ENCODE data around the gene ZNF488. TPM values are rescaled to one million over a fixed set of nuclear protein-coding genes. Genes with fewer than 3 reads are reported as not detected.

ZNF488 gene
- total RNA-seq, 1 donor from 2014 or later: 2.9 TPM

DNA sequence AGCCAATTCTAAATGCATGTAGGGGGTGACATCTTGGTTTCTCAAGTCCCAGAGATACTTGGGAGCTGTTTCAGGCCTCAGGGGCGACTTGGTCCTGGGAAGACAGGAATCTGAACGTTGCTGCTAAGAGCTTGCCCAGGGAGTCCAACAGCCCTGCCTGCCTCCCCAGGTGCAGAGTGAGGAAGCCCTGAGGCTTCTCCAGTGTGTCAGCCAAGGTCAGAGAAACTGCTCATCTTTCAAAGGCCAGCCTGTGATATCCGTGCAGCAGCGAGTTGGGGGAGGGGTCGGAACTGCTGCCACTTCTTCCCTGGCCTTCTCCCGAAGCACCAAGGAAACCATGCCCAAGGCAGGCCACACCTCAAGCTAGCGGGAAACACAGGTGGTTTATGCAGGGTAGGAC, 52.1 kb downstream of the ZNF488 start:
- Mint-ChIP-seq H3K27ac (ENCODE audit: unreplicated experiment) (no peak overlapping the region), H3K4me1 (peaks cover 5% of the 10 kb centered on the region)

DNA sequence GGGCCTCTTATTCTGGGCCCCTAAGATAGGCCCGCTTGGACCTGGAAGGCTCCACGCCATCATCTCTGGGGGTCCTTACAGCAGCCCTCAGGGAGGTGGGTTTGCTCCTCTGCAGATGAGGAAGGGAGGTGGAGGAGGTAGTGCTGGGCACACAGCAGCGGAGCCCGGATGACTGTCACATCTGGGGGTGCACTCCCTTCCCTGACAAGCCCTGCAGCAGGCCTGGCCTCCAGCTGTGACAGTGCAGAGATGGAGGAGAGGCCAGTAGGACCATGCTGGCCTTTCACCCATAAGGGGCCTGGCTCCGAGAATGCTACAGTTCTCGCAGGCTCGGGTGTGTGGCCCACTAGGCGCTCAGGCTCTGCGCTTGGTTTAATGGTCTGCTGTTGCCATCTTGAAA, 52.6 kb downstream of the ZNF488 start:
- TF ChIP-seq, protein P1, sequence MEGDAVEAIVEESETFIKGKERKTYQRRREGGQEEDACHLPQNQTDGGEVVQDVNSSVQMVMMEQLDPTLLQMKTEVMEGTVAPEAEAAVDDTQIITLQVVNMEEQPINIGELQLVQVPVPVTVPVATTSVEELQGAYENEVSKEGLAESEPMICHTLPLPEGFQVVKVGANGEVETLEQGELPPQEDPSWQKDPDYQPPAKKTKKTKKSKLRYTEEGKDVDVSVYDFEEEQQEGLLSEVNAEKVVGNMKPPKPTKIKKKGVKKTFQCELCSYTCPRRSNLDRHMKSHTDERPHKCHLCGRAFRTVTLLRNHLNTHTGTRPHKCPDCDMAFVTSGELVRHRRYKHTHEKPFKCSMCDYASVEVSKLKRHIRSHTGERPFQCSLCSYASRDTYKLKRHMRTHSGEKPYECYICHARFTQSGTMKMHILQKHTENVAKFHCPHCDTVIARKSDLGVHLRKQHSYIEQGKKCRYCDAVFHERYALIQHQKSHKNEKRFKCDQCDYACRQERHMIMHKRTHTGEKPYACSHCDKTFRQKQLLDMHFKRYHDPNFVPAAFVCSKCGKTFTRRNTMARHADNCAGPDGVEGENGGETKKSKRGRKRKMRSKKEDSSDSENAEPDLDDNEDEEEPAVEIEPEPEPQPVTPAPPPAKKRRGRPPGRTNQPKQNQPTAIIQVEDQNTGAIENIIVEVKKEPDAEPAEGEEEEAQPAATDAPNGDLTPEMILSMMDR (conservative IDR thresholded peaks at IDR 0.05): no peak
- H3K4me1 Mint-ChIP-seq: peaks cover 5% of the 10 kb centered on the region
- H3K27ac Mint-ChIP-seq (ENCODE audit: unreplicated experiment): no peak overlapping the region
- no peaks in the 10 kb centered on the region for H3K9me3 Mint-ChIP-seq
- peaks cover 5% of the 10 kb centered on the region for H3K27me3 Mint-ChIP-seq (ENCODE audit: low read depth)
- no peak for DNase-seq (ENCODE audit: low read depth, low spot score)
- H3K4me3 Mint-ChIP-seq: no peak overlapping the region
- H3K36me3 Mint-ChIP-seq (ENCODE audit: low read depth): no peaks in the 10 kb centered on the region

More for the DNA sequence above, 52.1 kb downstream of the ZNF488 start:
- Mint-ChIP-seq H3K27me3 (ENCODE audit: low read depth) (peaks cover 5% of the 10 kb centered on the region), H3K36me3 (ENCODE audit: low read depth) (no peaks in the 10 kb centered on the region), H3K4me3 (no peak overlapping the region), H3K9me3 (no peaks in the 10 kb centered on the region)
- TF ChIP-seq, protein P1 (conservative IDR thresholded peaks at IDR 0.05): no peak
- no peak for DNase-seq (ENCODE audit: low read depth, low spot score)

DNA sequence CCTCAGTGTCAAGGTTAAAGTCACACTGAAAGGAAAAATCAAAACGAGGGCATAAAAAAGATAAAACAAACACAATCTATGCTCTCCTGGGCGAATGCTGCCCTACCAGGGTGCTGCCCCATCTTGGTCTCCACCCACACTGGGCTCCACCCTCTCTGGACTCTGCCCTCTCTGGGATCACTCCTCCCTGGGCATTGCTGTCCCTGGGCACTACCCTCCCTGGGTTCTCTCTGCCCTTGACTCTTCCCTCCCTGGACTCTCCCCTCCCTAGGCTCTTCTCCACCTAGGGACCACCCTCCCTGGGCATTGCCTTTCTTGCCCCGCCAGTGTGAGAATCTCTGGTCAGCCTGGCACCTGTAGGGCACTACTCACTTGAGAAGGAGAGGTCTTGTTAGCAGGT, 53.3 kb downstream of the ZNF488 start:
- Mint-ChIP-seq H3K36me3 (ENCODE audit: low read depth) (no peaks in the 10 kb centered on the region), H3K27ac (ENCODE audit: unreplicated experiment) (no peak overlapping the region), H3K4me3 (no peak overlapping the region), H3K9me3 (no peaks in the 10 kb centered on the region), H3K4me1 (peaks cover 9% of the 10 kb centered on the region), H3K27me3 (ENCODE audit: low read depth) (peaks cover 5% of the 10 kb centered on the region)
- DNase-seq (ENCODE audit: low read depth, low spot score): no peak
- TF ChIP-seq, protein P1 (conservative IDR thresholded peaks at IDR 0.05): no peak

DNA sequence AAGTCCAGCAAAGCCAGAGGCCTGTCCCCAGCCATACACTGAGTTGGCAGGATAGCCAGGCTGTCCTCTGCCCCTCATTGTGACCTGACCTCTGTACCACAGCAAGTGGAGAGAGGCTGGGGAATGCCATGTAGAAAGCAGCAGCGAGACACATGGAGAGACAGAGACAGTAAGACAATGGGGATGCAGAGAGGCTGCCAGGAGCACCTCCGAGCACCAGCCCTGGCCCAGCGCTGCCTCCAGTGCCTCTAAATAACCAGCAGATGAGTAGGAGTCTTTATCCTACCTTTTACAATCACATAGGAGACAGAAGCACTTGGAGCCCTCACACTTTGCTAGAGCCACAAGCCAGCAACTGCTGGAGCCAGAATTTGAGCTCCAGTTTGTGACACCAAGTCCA, 53.7 kb downstream of the ZNF488 start:
- Mint-ChIP-seq H3K27me3 (ENCODE audit: low read depth) (peaks cover 5% of the 10 kb centered on the region), H3K4me3 (no peak overlapping the region), H3K9me3 (no peaks in the 10 kb centered on the region), H3K27ac (ENCODE audit: unreplicated experiment) (no peak overlapping the region), H3K36me3 (ENCODE audit: low read depth) (no peaks in the 10 kb centered on the region), H3K4me1 (peaks cover 9% of the 10 kb centered on the region)
- no peak for DNase-seq (ENCODE audit: low read depth, low spot score)
- TF ChIP-seq, protein P1 (conservative IDR thresholded peaks at IDR 0.05): no peak

DNA sequence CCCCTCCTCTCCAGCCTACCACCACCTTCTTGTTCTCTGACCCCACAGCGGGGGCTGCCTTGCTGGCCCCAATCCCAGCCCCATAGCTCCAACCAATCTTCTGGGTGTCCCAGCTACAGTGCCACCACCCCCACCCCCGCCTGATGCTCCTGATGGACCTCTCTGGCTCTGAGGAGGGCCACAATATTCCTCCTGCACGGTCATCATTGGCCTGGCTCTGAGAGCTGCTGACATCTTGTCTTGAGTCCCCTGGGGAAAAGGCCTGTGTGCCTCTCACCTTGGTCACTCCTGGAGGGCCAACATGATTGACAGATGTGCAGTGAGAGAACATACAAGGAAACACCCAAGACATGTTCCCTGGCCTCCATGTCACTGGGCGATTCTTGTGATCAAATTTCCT, 54.2 kb downstream of the ZNF488 start:
- H3K9me3 Mint-ChIP-seq: no peaks in the 10 kb centered on the region
- peaks cover 9% of the 10 kb centered on the region for H3K4me1 Mint-ChIP-seq
- H3K27ac Mint-ChIP-seq (ENCODE audit: unreplicated experiment): no peak overlapping the region
- TF ChIP-seq, protein P1 (conservative IDR thresholded peaks at IDR 0.05): no peak
- no peaks in the 10 kb centered on the region for H3K36me3 Mint-ChIP-seq (ENCODE audit: low read depth)
- no peak overlapping the region for H3K4me3 Mint-ChIP-seq
- no peak for DNase-seq (ENCODE audit: low read depth, low spot score)
- peaks cover 4% of the 10 kb centered on the region for H3K27me3 Mint-ChIP-seq (ENCODE audit: low read depth)

DNA sequence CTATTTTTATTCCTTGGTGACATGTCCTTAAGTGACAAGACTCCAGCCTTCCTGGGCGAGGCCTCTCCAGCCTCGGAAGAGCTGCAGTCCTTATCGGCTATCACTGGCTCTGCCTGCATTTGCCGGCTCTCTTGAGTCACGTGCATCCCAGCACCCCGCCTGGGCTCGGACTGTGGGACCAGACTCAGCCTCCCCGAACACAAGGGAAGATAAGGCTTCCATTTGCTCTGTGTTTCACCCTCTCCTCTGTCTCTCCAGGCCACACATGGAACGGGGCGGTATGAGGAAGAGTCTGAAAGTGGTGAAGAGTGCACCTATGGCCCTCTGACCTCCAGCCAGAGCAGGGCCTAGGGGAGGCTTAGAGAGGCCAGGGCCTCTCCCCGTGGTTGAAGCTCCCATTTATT, 57.2 kb downstream of the ZNF488 start:
- H3K36me3 Mint-ChIP-seq (ENCODE audit: low read depth): no peaks in the 10 kb centered on the region
- no peak overlapping the region for H3K4me3 Mint-ChIP-seq
- no peak overlapping the region for H3K27ac Mint-ChIP-seq (ENCODE audit: unreplicated experiment)
- no peaks in the 10 kb centered on the region for H3K27me3 Mint-ChIP-seq (ENCODE audit: low read depth)
- peaks cover 8% of the 10 kb centered on the region for H3K4me1 Mint-ChIP-seq
- no peak for DNase-seq (ENCODE audit: low read depth, low spot score)
- TF ChIP-seq, protein P1 (conservative IDR thresholded peaks at IDR 0.05): no peak
- H3K9me3 Mint-ChIP-seq: no peaks in the 10 kb centered on the region
